Activated T-cell treated with anti-CD3 and anti-CD28 coated beads for 1 hour (primary cell): ENCODE results near the gene LRRC72.

ENCODE experiments used
- DNase-seq: peaks from one replicate; pipeline ENCODE4 v3.0.0-alpha.2; 2020; ENCODE audit warnings: low read depth

Gene LRRC72

GRCh38 chr7:16626388-16626787 lies 99.8 kb downstream of the LRRC72 start:
- DNase-seq: no peak

DNA sequence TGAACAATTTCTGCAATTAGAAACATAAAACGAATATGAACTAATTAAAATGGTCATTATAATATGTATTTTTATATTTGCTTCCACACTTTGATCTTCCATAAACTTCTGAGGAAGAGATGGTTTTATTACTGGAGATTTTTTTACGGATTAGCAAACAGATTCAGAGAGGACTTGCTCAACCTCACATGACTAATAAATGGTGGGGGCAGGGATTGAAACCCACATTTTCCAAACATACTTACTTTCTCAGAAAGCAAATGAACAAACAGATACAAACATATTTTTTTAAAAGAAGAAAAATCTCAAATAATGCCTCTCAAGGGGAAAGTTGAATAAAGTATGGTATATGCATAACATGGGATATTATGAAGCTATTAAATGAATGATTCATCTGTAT lies 100.6 kb downstream of the LRRC72 start:
- DNase-seq: no peak

GRCh38 chr7:16630654-16631053 lies 104.0 kb downstream of the LRRC72 start:
- DNase-seq: no peak
